Measurements from ENCODE around the gene ABCC9. TPM values are rescaled to one million over a fixed set of nuclear protein-coding genes. Genes with fewer than 3 reads are reported as not detected.

Gene ABCC9
- total RNA-seq, 2 donors from 2014 or later, result 0.22 TPM; not detected in 1

- no peaks in the 10 kb centered on the region for H3K36me3 Mint-ChIP-seq (ENCODE audit: low read depth)
- no peak overlapping the region for H3K4me3 Mint-ChIP-seq
- WGBS, 2 experiments (ENCODE audit: insufficient coverage in 1 of 2, insufficient read length in 1 of 2), result no CpG with 5 or more reads among the region's 1 CpG
Measured at GRCh38 chr12:21884936-21885335, 56.3 kb downstream of the ABCC9 start.

GRCh38 chr12:21882635-21883034 is 58.6 kb downstream of the ABCC9 start:
- no peaks in the 10 kb centered on the region for H3K36me3 ChIP-seq (ENCODE audit: control insufficient read depth, insufficient read depth, low read length)
- H3K27me3 Mint-ChIP-seq (ENCODE audit: insufficient read depth), result no peaks in the 10 kb centered on the region
- 94 to 100% methylated on average over 4 of the region's 4 CpGs for WGBS, 2 experiments (ENCODE audit: insufficient coverage in 1 of 2, insufficient read length in 1 of 2)
- no peaks in the 10 kb centered on the region for H3K36me3 Mint-ChIP-seq (ENCODE audit: low read depth)
- no peaks in the 10 kb centered on the region for H3K9me3 Mint-ChIP-seq
- H3K27ac ChIP-seq (ENCODE audit: low read depth, low read length), result no peak overlapping the region
- H3K4me1 Mint-ChIP-seq, result no peaks in the 10 kb centered on the region
- no peak overlapping the region for H3K27ac Mint-ChIP-seq
- no peaks in the 10 kb centered on the region for H3K27me3 ChIP-seq (ENCODE audit: control insufficient read depth, insufficient read depth, low read length, poor library complexity, severe bottlenecking)
- no peaks in the 10 kb centered on the region for H3K9me3 ChIP-seq (ENCODE audit: control insufficient read depth, low read length)
- DNase-seq, result no peak
- TF ChIP-seq CTCF (conservative IDR thresholded peaks at IDR 0.05), result no peak
- H3K4me3 Mint-ChIP-seq, result no peak overlapping the region
- H3K4me3 ChIP-seq (ENCODE audit: low read length), result no peak overlapping the region
- H3K9ac ChIP-seq (ENCODE audit: extremely low read depth, low read length, poor library complexity, severe bottlenecking), result no peak overlapping the region
- H3K4me1 ChIP-seq (ENCODE audit: control insufficient read depth, insufficient read depth, low read length), result no peaks in the 10 kb centered on the region

More at GRCh38 chr12:21884936-21885335, 56.3 kb downstream of the ABCC9 start:
- Histone ChIP-seq H3K9ac (ENCODE audit: extremely low read depth, low read length, poor library complexity, severe bottlenecking) (no peak overlapping the region), H3K9me3 (ENCODE audit: control insufficient read depth, low read length) (no peaks in the 10 kb centered on the region), H3K27me3 (ENCODE audit: control insufficient read depth, insufficient read depth, low read length, poor library complexity, severe bottlenecking) (no peaks in the 10 kb centered on the region), H3K27ac (ENCODE audit: low read depth, low read length) (no peak overlapping the region), H3K4me1 (ENCODE audit: control insufficient read depth, insufficient read depth, low read length) (no peaks in the 10 kb centered on the region), H3K36me3 (ENCODE audit: control insufficient read depth, insufficient read depth, low read length) (no peaks in the 10 kb centered on the region), H3K4me3 (ENCODE audit: low read length) (no peak overlapping the region)
- Mint-ChIP-seq H3K27me3 (ENCODE audit: insufficient read depth) (no peaks in the 10 kb centered on the region), H3K9me3 (no peaks in the 10 kb centered on the region), H3K4me1 (no peaks in the 10 kb centered on the region), H3K27ac (no peak overlapping the region)
- no peak for DNase-seq
- no peak for TF ChIP-seq CTCF (conservative IDR thresholded peaks at IDR 0.05)

- Mint-ChIP-seq H3K27me3 (ENCODE audit: insufficient read depth) (no peaks in the 10 kb centered on the region), H3K9me3 (no peaks in the 10 kb centered on the region), H3K4me1 (no peaks in the 10 kb centered on the region), H3K4me3 (no peak overlapping the region), H3K36me3 (ENCODE audit: low read depth) (no peaks in the 10 kb centered on the region), H3K27ac (no peak overlapping the region)
- TF ChIP-seq CTCF (conservative IDR thresholded peaks at IDR 0.05), result no peak
- Histone ChIP-seq H3K9me3 (ENCODE audit: control insufficient read depth, low read length) (no peaks in the 10 kb centered on the region), H3K27me3 (ENCODE audit: control insufficient read depth, insufficient read depth, low read length, poor library complexity, severe bottlenecking) (no peaks in the 10 kb centered on the region), H3K4me1 (ENCODE audit: control insufficient read depth, insufficient read depth, low read length) (no peaks in the 10 kb centered on the region), H3K27ac (ENCODE audit: low read depth, low read length) (no peak overlapping the region), H3K9ac (ENCODE audit: extremely low read depth, low read length, poor library complexity, severe bottlenecking) (no peak overlapping the region), H3K4me3 (ENCODE audit: low read length) (no peak overlapping the region), H3K36me3 (ENCODE audit: control insufficient read depth, insufficient read depth, low read length) (no peaks in the 10 kb centered on the region)
- no peak for DNase-seq
- 84 to 100% methylated on average over 1 to 4 of the region's 4 CpGs for WGBS, 2 experiments (ENCODE audit: insufficient coverage in 1 of 2, insufficient read length in 1 of 2)
Measured at GRCh38 chr12:21881965-21882364, 59.3 kb downstream of the ABCC9 start.
